Calu3 (cell line): ENCODE measurements around the gene PNMA8A. TPM values are rescaled to one million over a fixed set of nuclear protein-coding genes. Genes with fewer than 3 reads are reported as not detected.

Experiments used
- BruUV-seq: library from RNA; stranded (reverse); fragments of 400-500 nt; replicated peaks from 2 replicates; lab custom pipeline; 2021; lab: Mats Ljungman, UMichigan
- CTCF ChIA-PET: fragments of 300-600 bp; sonication (Branson Sonifier 250); formaldehyde crosslinking; loops from one replicate; lab custom pipeline; 2022; ENCODE audit warnings: antibody characterized with exemption; lab: Charles Lee
- DNase-seq: peaks from one replicate; pipeline ENCODE4 v3.0.0; 2022
- H3K27ac Mint-ChIP-seq: one replicate; pipeline ENCODE4 v1.8.0; 2022; ENCODE audit warnings: mixed read lengths; ENCODE audit not compliant: unreplicated experiment
- H3K27me3 Mint-ChIP-seq: one replicate; pipeline ENCODE4 v1.8.0; 2022; ENCODE audit warnings: mixed read lengths; ENCODE audit not compliant: unreplicated experiment
- H3K36me3 Mint-ChIP-seq: one replicate; pipeline ENCODE4 v1.8.0; 2022; ENCODE audit warnings: mild to moderate bottlenecking, moderate library complexity, mixed read lengths; ENCODE audit not compliant: insufficient read depth, unreplicated experiment
- H3K4me1 Mint-ChIP-seq: one replicate; pipeline ENCODE4 v1.8.0; 2022; ENCODE audit warnings: mild to moderate bottlenecking, low read depth, mixed read lengths; ENCODE audit not compliant: unreplicated experiment
- H3K4me3 Mint-ChIP-seq: one replicate; pipeline ENCODE4 v1.8.0; 2022; ENCODE audit warnings: mild to moderate bottlenecking, low read depth, moderate library complexity, mixed read lengths; ENCODE audit not compliant: unreplicated experiment
- H3K9me3 Mint-ChIP-seq: one replicate; pipeline ENCODE4 v1.8.0; 2022; ENCODE audit warnings: low read depth, mixed read lengths; ENCODE audit not compliant: unreplicated experiment
- intact Hi-C: fragments of 100-400 bp; cut with micrococcal nuclease; formaldehyde crosslinking; loops from one replicate; pipeline ENCODE4 v1.10.0; 2022; ENCODE audit not compliant: unreplicated experiment
- total RNA-seq: library from RNA; stranded (reverse); gene quantifications from 2 replicates; pipeline ENCODE4 v1.2.3, GENCODE V29; 2022
- TF ChIP-seq, protein P1 (sequence below): fragments of 200-600 bp; IDR thresholded peaks from one replicate; pipeline ENCODE4 v1.8.0; 2022; ENCODE audit warnings: antibody characterized with exemption; ENCODE audit not compliant: unreplicated experiment

Gene PNMA8A
- total RNA-seq, 1 experiment from 2014 or later: 0.61 TPM

DNA sequence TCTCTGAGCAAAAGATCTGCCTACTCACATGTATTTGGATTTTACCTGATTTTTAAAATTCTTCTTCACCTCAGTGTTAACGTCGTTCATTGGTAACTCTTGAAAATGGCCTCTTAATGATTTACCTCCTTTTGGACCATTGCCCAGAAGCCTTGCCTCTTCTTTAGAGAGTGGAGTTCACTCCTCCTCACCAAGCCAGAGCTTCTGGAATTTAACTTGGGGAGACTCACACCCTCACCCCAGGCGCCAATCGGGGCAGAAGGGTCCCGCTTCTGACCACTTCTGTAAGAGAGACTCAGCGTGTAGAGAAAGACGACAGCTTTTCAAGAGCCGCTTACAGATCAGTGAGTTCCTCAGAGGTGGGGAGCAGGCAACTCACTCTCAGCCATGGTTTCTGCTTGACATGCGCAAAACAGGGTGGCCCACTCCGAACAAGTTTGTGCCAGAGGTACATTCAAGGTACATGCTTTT is 45.3 kb downstream of the PNMA8A start:
- CTCF ChIA-PET: interaction anchor here (0.5 to 0.8 kb wide), 2 partner anchors 99 to 127 kb away, joined by 3 read pairs; no protein-coding TSS in a partner anchor

DNA sequence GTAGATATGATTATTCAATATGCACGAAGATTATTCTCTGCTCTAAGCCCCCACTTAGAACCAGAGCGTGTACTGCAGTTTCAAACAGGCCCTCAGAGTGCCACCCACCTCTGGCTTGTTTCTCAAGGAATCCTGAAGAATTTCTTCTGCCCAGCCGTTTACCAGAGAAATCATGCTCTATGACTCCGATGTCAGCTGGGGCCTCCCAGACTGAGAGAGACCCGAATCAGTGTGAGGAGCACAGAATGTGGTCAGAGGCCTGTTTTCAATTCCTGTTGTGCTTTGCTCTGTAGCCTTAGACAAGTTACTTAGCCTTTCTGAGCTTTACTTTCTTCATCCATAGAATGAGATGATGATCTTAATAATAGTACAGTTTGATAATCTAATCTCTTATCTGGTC is 48.2 kb downstream of the PNMA8A start:
- no peak overlapping the region for H3K27ac Mint-ChIP-seq
- no peaks in the 10 kb centered on the region for H3K36me3 Mint-ChIP-seq
- peaks cover 16% of the 10 kb centered on the region for H3K4me1 Mint-ChIP-seq
- DNase-seq: no peak
- no TSS peak for BruUV-seq
- no peaks in the 10 kb centered on the region for H3K9me3 Mint-ChIP-seq
- TF ChIP-seq, protein P1, sequence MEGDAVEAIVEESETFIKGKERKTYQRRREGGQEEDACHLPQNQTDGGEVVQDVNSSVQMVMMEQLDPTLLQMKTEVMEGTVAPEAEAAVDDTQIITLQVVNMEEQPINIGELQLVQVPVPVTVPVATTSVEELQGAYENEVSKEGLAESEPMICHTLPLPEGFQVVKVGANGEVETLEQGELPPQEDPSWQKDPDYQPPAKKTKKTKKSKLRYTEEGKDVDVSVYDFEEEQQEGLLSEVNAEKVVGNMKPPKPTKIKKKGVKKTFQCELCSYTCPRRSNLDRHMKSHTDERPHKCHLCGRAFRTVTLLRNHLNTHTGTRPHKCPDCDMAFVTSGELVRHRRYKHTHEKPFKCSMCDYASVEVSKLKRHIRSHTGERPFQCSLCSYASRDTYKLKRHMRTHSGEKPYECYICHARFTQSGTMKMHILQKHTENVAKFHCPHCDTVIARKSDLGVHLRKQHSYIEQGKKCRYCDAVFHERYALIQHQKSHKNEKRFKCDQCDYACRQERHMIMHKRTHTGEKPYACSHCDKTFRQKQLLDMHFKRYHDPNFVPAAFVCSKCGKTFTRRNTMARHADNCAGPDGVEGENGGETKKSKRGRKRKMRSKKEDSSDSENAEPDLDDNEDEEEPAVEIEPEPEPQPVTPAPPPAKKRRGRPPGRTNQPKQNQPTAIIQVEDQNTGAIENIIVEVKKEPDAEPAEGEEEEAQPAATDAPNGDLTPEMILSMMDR: no peak
- intact Hi-C loops: no loop called here
- H3K27me3 Mint-ChIP-seq: peaks cover 81% of the 10 kb centered on the region
- CTCF ChIA-PET: no interaction called here
- H3K4me3 Mint-ChIP-seq: no peak overlapping the region

More for the DNA sequence above, 45.3 kb downstream of the PNMA8A start:
- BruUV-seq: no TSS peak
- no peaks in the 10 kb centered on the region for H3K9me3 Mint-ChIP-seq
- peak; percentile 65 for DNase-seq
- intact Hi-C loops: no loop called here
- H3K4me1 Mint-ChIP-seq: peaks cover 23% of the 10 kb centered on the region
- peaks cover 92% of the 10 kb centered on the region for H3K27me3 Mint-ChIP-seq
- peak overlapping the region; percentile 56 for H3K4me3 Mint-ChIP-seq
- TF ChIP-seq, protein P1: no peak
- no peak overlapping the region for H3K27ac Mint-ChIP-seq
- H3K36me3 Mint-ChIP-seq: peaks cover 6% of the 10 kb centered on the region

DNA sequence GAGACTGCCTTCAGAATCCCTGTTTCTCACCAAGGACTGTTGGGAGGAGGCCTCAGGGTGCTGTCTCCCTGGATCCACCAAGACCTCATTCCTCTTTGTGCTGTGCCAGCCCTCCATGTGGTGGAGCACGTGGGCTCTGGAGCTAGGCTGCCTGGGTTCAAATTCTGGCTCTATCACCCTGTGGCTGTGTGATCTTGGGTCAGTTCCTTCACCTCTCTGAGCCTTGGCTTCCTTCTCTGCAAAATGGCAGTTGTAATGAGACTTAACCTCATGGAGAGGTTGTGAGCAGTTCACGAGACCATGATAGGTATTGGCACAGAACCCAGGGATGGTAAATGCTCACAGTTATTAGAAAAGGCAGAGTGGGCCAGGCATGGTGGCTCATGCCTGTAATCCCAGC is 49.0 kb downstream of the PNMA8A start:
- Mint-ChIP-seq H3K4me3 (no peak overlapping the region), H3K4me1 (peaks cover 16% of the 10 kb centered on the region), H3K27ac (no peak overlapping the region), H3K36me3 (no peaks in the 10 kb centered on the region), H3K9me3 (no peaks in the 10 kb centered on the region), H3K27me3 (peaks cover 80% of the 10 kb centered on the region)
- no peak for DNase-seq
- intact Hi-C loops: no loop called here
- CTCF ChIA-PET: interaction anchor here (0.6 kb wide), 2 partner anchors 35 to 292 kb away, joined by 4 to 7 read pairs; no protein-coding TSS in a partner anchor
- no TSS peak for BruUV-seq
- TF ChIP-seq, protein P1: no peak

DNA sequence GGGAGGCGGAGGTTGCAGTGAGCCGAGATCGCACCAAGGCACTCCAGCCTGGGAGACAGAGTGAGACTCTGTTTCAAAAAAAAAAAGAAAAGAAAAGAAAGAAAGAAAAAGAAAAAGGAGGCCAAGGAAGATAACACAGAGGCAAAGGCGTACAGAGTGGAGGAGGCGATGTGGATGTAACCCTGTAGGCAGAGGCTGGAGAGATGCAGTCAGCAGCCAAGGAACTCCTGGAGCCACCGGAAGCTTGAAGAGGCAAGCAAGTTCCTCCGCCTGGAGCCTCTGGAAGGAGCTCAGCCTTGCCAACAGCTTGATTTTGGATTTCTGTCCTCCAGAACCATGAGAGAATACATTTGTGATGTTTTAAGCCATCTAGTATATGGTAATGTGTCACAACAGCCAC is 51.3 kb downstream of the PNMA8A start:
- peaks cover 6% of the 10 kb centered on the region for H3K4me1 Mint-ChIP-seq
- BruUV-seq: no TSS peak

More for the DNA sequence above, 51.3 kb downstream of the PNMA8A start:
- DNase-seq: no peak
- Mint-ChIP-seq H3K9me3 (no peaks in the 10 kb centered on the region), H3K27me3 (peaks cover 81% of the 10 kb centered on the region), H3K4me3 (no peak overlapping the region), H3K27ac (no peak overlapping the region), H3K36me3 (no peaks in the 10 kb centered on the region)
- CTCF ChIA-PET: no interaction called here
- TF ChIP-seq, protein P1: no peak
- intact Hi-C loops: no loop called here

Other genes with a start within 250 kb of the PNMA8A start
- gene IGFL1, start 241.8 kb downstream of the PNMA8A start, total RNA-seq: not detected in 2 replicates
- 0.68 and 1.7 TPM in 2 replicates for gene HIF3A, start 174.5 kb downstream of the PNMA8A start, total RNA-seq
- 124 and 128 TPM in 2 replicates for gene PPP5C, start 124.5 kb downstream of the PNMA8A start, total RNA-seq
- gene CCDC8, start 58.0 kb downstream of the PNMA8A start, total RNA-seq: not detected in 2 replicates
- gene PNMA8C, start 42.6 kb downstream of the PNMA8A start, total RNA-seq: not detected in 2 replicates
- not detected in 2 replicates for gene PNMA8B, start 24.3 kb upstream of the PNMA8A start, total RNA-seq
- 182 and 220 TPM in 2 replicates for gene CALM3, start 129.8 kb upstream of the PNMA8A start, total RNA-seq
- not detected in 2 replicates for gene PTGIR, start 153.5 kb upstream of the PNMA8A start, total RNA-seq
- gene GNG8, start 164.6 kb upstream of the PNMA8A start, total RNA-seq: not detected in 2 replicates
- not detected in 2 replicates for gene DACT3, start 189.6 kb upstream of the PNMA8A start, total RNA-seq
- 98.3 and 110 TPM in 2 replicates for gene PRKD2, start 245.6 kb upstream of the PNMA8A start, total RNA-seq